Keratinocyte (primary cell): Measurements from ENCODE around the gene MICALL2. TPM values are rescaled to one million over a fixed set of nuclear protein-coding genes. Genes with fewer than 3 reads are reported as not detected.
A peak's percentile ranks its signal among the peaks of the same experiment; 100 is the strongest.

ENCODE experiments used
- DNase-seq: peaks from one replicate; pipeline ENCODE4 v3.0.0-alpha.2; 2011; ENCODE audit warnings: low read depth, missing footprints, low spot score
- FAIRE-seq: peaks from 2 replicates; lab custom pipeline; 2011; peaks lifted over from hg19 to GRCh38; lab: Jason Lieb, UNC
- H2AFZ ChIP-seq: 2 replicates; pipeline ENCODE4 v1.6.0; 2012; ENCODE audit warnings: low read length, control low read depth, inconsistent platforms; ENCODE audit not compliant: control insufficient read depth
- H3K27ac ChIP-seq: 2 replicates; pipeline ENCODE4 v1.5.1; 2011; ENCODE audit warnings: low read length; ENCODE audit not compliant: control insufficient read depth, insufficient read depth
- H3K27me3 ChIP-seq: 3 replicates; pipeline ENCODE4 v1.6.0; 2011; ENCODE audit warnings: low read length; ENCODE audit not compliant: control insufficient read depth, insufficient read depth; ENCODE audit errors: extremely low read depth
- H3K36me3 ChIP-seq, 2 experiments: 2 replicates in 1 of 2; 3 replicates in 1 of 2; pipeline ENCODE4 v1.5.1; 2011; ENCODE audit warnings: low read length in 2 of 2, mild to moderate bottlenecking in 1 of 2; ENCODE audit not compliant: control insufficient read depth in 2 of 2, insufficient read depth in 2 of 2; ENCODE audit errors: extremely low read depth in 1 of 2
- H3K4me1 ChIP-seq: 3 replicates; pipeline ENCODE4 v1.5.1; 2011; ENCODE audit warnings: low read length; ENCODE audit not compliant: control insufficient read depth, insufficient read depth; ENCODE audit errors: extremely low read depth
- H3K4me2 ChIP-seq: 3 replicates; pipeline ENCODE4 v1.6.0; 2011; ENCODE audit warnings: low read depth, low read length; ENCODE audit not compliant: control insufficient read depth, insufficient read depth; ENCODE audit errors: extremely low read depth
- H3K4me3 ChIP-seq, 3 experiments: fragments of 200-600 bp in 1 of 3; sonication (generic) in 1 of 3; 2 replicates in 2 of 3; 3 replicates in 1 of 3; pipeline ENCODE4 v1.5.1; 2011 to 2016; ENCODE audit warnings: low read length in 3 of 3, mild to moderate bottlenecking in 3 of 3, control low read depth in 2 of 3, inconsistent platforms in 1 of 3, low read depth in 1 of 3, mixed read lengths in 1 of 3, mixed run types in 1 of 3, moderate library complexity in 1 of 3; ENCODE audit not compliant: control insufficient read depth in 2 of 3, insufficient read depth in 2 of 3; ENCODE audit errors: extremely low read depth in 1 of 3
- H3K79me2 ChIP-seq: 2 replicates; pipeline ENCODE4 v1.6.0; 2012; ENCODE audit warnings: low read length; ENCODE audit not compliant: control insufficient read depth, insufficient read depth
- H3K9ac ChIP-seq: 3 replicates; pipeline ENCODE4 v1.6.0; 2011; ENCODE audit warnings: low read length; ENCODE audit not compliant: control insufficient read depth, insufficient read depth; ENCODE audit errors: extremely low read depth
- H3K9me1 ChIP-seq: 3 replicates; pipeline ENCODE4 v1.6.0; 2011; ENCODE audit warnings: low read length; ENCODE audit not compliant: control insufficient read depth, insufficient read depth; ENCODE audit errors: extremely low read depth
- H3K9me3 ChIP-seq: 2 replicates; pipeline ENCODE4 v1.5.1; 2012; ENCODE audit warnings: low read depth, low read length; ENCODE audit not compliant: control insufficient read depth
- H4K20me1 ChIP-seq: 3 replicates; pipeline ENCODE4 v1.6.0; 2011; ENCODE audit warnings: low read length; ENCODE audit not compliant: control insufficient read depth, insufficient read depth; ENCODE audit errors: extremely low read depth
- CTCF ChIP-seq, 3 experiments: IDR thresholded peaks in 1 of 3; conservative IDR thresholded peaks in 1 of 3; optimal IDR thresholded peaks in 1 of 3; 2 replicates in 2 of 3; 3 replicates in 1 of 3; pipeline versions ENCODE3 to v1.5.1; 2011; ENCODE audit warnings: low read length in 3 of 3, mild to moderate bottlenecking in 3 of 3, moderate library complexity in 2 of 3, control low read depth in 1 of 3, inconsistent platforms in 1 of 3; ENCODE audit not compliant: insufficient read depth in 2 of 3; ENCODE audit errors: extremely low read depth in 1 of 3
- EZH2 ChIP-seq: IDR thresholded peaks from one replicate; pipeline ENCODE4 v1.6.1; 2012; ENCODE audit warnings: inconsistent platforms, mild to moderate bottlenecking, low read length, moderate library complexity
- dilution Hi-C: fragments of 300-500 bp; cut with MboI; formaldehyde crosslinking; loops from one replicate; pipeline ENCODE4 v1.7.0; 2020; ENCODE audit warnings: low sequenced_read_pairs; ENCODE audit not compliant: extremely low pct_ligation_motif_present
- polyA plus RNA-seq, 5 experiments: library from polyadenylated mRNA; depleted of rRNA in 3 of 5; stranded (reverse) in 3 of 5; stranded (forward) in 1 of 5; unstranded in 1 of 5; fragments of >200 nt; gene quantifications; 1 replicate in 1 of 5; 2 replicates in 3 of 5; 3 replicates in 1 of 5; pipeline versions ENCODE4 v1.2.1 to v1.2.3, GENCODE V29; 2011 to 2012; ENCODE audit warnings: missing spikeins in 2 of 5, low read depth in 1 of 5, low replicate concordance in 1 of 5

Gene MICALL2
- polyA plus RNA-seq, 1 donor (not counting 4 experiments of a cell fraction or from before 2014, with no cell fraction given) = 10.4 TPM

GRCh38 chr7:1425292-1426136 is 33.8 kb downstream of the MICALL2 start:
- dilution Hi-C loops = no loop called here
- H3K9me3 ChIP-seq = no peaks in the 10 kb centered on the region
- DNase-seq (no peak), FAIRE-seq (peak; percentile 41)
- no peak for TF ChIP-seq EZH2
- no peak for TF ChIP-seq CTCF (optimal IDR thresholded peaks at IDR 0.05 in 1 of 3, IDR thresholded peaks at IDR 0.05 in 1 of 3, conservative IDR thresholded peaks at IDR 0.05 in 1 of 3; ENCODE audit: extremely low read depth in 1 of 3, insufficient read depth in 2 of 3, low read length in 3 of 3)
- H3K79me2 ChIP-seq = no peaks in the 10 kb centered on the region
- no peak overlapping the region for H3K4me2 ChIP-seq
- H3K4me3 ChIP-seq = no peak overlapping the region
- H2AFZ ChIP-seq = no peak overlapping the region
- H3K27ac ChIP-seq = no peak overlapping the region
- H3K27me3 ChIP-seq = peaks cover 29% of the 10 kb centered on the region
- H3K9ac ChIP-seq = no peak overlapping the region
- H3K9me1 ChIP-seq = no peaks in the 10 kb centered on the region
- H3K4me1 ChIP-seq = peaks cover 3% of the 10 kb centered on the region
- no peaks in the 10 kb centered on the region for H3K36me3 ChIP-seq
- no peaks in the 10 kb centered on the region for H4K20me1 ChIP-seq

- H4K20me1 ChIP-seq = no peaks in the 10 kb centered on the region
- no peak overlapping the region for H3K27ac ChIP-seq
- DNase-seq (no peak), FAIRE-seq (no peak)
- H2AFZ ChIP-seq = no peak overlapping the region
- H3K36me3 ChIP-seq = no peaks in the 10 kb centered on the region
- H3K4me1 ChIP-seq = peaks cover 3% of the 10 kb centered on the region
- H3K4me3 ChIP-seq = no peak overlapping the region
- dilution Hi-C loops = no loop called here
- peaks cover 34% of the 10 kb centered on the region for H3K27me3 ChIP-seq
- H3K9me1 ChIP-seq = no peaks in the 10 kb centered on the region
- H3K4me2 ChIP-seq = no peak overlapping the region
- no peaks in the 10 kb centered on the region for H3K9me3 ChIP-seq
- H3K79me2 ChIP-seq = no peaks in the 10 kb centered on the region
- no peak for TF ChIP-seq EZH2
- no peak for TF ChIP-seq CTCF (optimal IDR thresholded peaks at IDR 0.05 in 1 of 3, IDR thresholded peaks at IDR 0.05 in 1 of 3, conservative IDR thresholded peaks at IDR 0.05 in 1 of 3; ENCODE audit: extremely low read depth in 1 of 3, insufficient read depth in 2 of 3, low read length in 3 of 3)
- no peak overlapping the region for H3K9ac ChIP-seq
These were observed 35.2 kb downstream of the MICALL2 start for GRCh38 chr7:1424041-1424440.
